Measurements from ENCODE around the gene PEAK1. TPM values are rescaled to one million over a fixed set of nuclear protein-coding genes. Genes with fewer than 3 reads are reported as not detected.

Gene PEAK1
- total and polyA plus RNA-seq, 9 of the 15 experiments (the other 6 are each of a cell fraction or from before 2014, with no cell fraction given): 0.99 to 22.4 (median 10.8) TPM

GRCh38 chr15:77066971-77067690 lies 352.8 kb downstream of the PEAK1 start (continued):
- TF ChIP-seq CTCFL (IDR thresholded peaks at IDR 0.05; ENCODE audit: borderline replicate concordance, insufficient read depth, low read depth, low read length, poor library complexity, severe bottlenecking) (no peak), CHD1 (IDR thresholded peaks at IDR 0.05; ENCODE audit: low read length) (no peak), THRAP3 (IDR thresholded peaks at IDR 0.05; ENCODE audit: borderline replicate concordance) (no peak), HBP1 (CRISPR knock-in tag; IDR thresholded peaks at IDR 0.05) (no peak), RBBP5 (IDR thresholded peaks at IDR 0.05; ENCODE audit: borderline replicate concordance, insufficient read depth, low read length, poor library complexity, severe bottlenecking) (no peak), ZNF23 (CRISPR knock-in tag; IDR thresholded peaks at IDR 0.05) (no peak), ZNF436 (CRISPR knock-in tag; IDR thresholded peaks at IDR 0.05) (no peak), ZNF197 (CRISPR knock-in tag; IDR thresholded peaks at IDR 0.05; ENCODE audit: low read depth) (no peak), KAT7 (CRISPR knock-in tag; IDR thresholded peaks at IDR 0.05; ENCODE audit: borderline replicate concordance) (no peak), PBX2 (CRISPR knock-in tag; IDR thresholded peaks at IDR 0.05; ENCODE audit: low read depth) (no peak), PBX2 (tag; conservative IDR thresholded peaks at IDR 0.05; ENCODE audit: low read depth) (peak; percentile 41; the same call in 1 of the 2 replicates), RERE (CRISPR knock-in tag; IDR thresholded peaks at IDR 0.05; ENCODE audit: borderline replicate concordance) (no peak), RBFOX2 (IDR thresholded peaks at IDR 0.05; ENCODE audit: low read depth, low read length) (no peak)

Data from K562 (cell line).